DND-41 (cell line): ENCODE data around the gene GNAO1.
A peak's percentile ranks its signal among the peaks of the same experiment; 100 is the strongest.

Experiments
- ATAC-seq: fragments of 200-7000 bp; cut with Tn5 transposase; 3 replicates; pipeline ENCODE4 v1.9.1; 2021; ENCODE audit warnings: low read depth; ENCODE audit not compliant: insufficient read depth
- DNase-seq: peaks from one replicate; pipeline ENCODE4 v3.0.0-alpha.2; 2020
- H2AFZ ChIP-seq: 2 replicates; pipeline ENCODE4 v1.6.0; 2012; ENCODE audit warnings: low read depth, low read length
- H3K27ac ChIP-seq: 2 replicates; pipeline ENCODE4 v1.5.1; 2012; ENCODE audit warnings: low read length, inconsistent platforms
- H3K27me3 ChIP-seq: fragments of 200-600 bp; sonication (generic); 2 replicates; pipeline ENCODE4 v1.6.0; 2012; ENCODE audit warnings: low read length, mild to moderate bottlenecking, inconsistent platforms; ENCODE audit not compliant: insufficient read depth, poor library complexity
- H3K36me3 ChIP-seq: 2 replicates; pipeline ENCODE4 v1.5.1; 2012; ENCODE audit warnings: low read length, inconsistent platforms; ENCODE audit not compliant: insufficient read depth
- H3K4me1 ChIP-seq: 2 replicates; pipeline ENCODE4 v1.5.1; 2012; ENCODE audit warnings: mild to moderate bottlenecking, low read length; ENCODE audit not compliant: insufficient read depth
- H3K4me2 ChIP-seq: 2 replicates; pipeline ENCODE4 v1.6.0; 2012; ENCODE audit warnings: mild to moderate bottlenecking, moderate library complexity, low read length, inconsistent platforms; ENCODE audit not compliant: insufficient read depth
- H3K4me3 ChIP-seq, 2 experiments: fragments of 200-600 bp in 1 of 2; shearing (Covaris generic) in 1 of 2; 2 replicates each; pipeline ENCODE4 v1.5.1; 2012 to 2016; ENCODE audit warnings: inconsistent platforms in 2 of 2, low read length in 2 of 2, mild to moderate bottlenecking in 2 of 2, low read depth in 1 of 2, moderate library complexity in 1 of 2
- H3K79me2 ChIP-seq: 2 replicates; pipeline ENCODE4 v1.6.0; 2012; ENCODE audit warnings: low read length, inconsistent platforms; ENCODE audit not compliant: insufficient read depth
- H3K9ac ChIP-seq: 2 replicates; pipeline ENCODE4 v1.6.0; 2012; ENCODE audit warnings: low read depth, mild to moderate bottlenecking, inconsistent platforms, low read length, moderate library complexity
- H3K9me3 ChIP-seq: 2 replicates; pipeline ENCODE4 v1.5.1; 2012; ENCODE audit warnings: low read length, moderate library complexity, mild to moderate bottlenecking, inconsistent platforms; ENCODE audit not compliant: insufficient read depth, severe bottlenecking
- H4K20me1 ChIP-seq: 2 replicates; pipeline ENCODE4 v1.6.0; 2012; ENCODE audit warnings: low read length; ENCODE audit not compliant: insufficient read depth
- CTCF ChIP-seq: IDR thresholded peaks from 2 replicates; pipeline ENCODE4 v1.5.1; 2012; ENCODE audit warnings: borderline replicate concordance, low read length, moderate library complexity, mild to moderate bottlenecking; ENCODE audit not compliant: poor library complexity, severe bottlenecking; ENCODE audit errors: extremely low read depth
- EZH2 ChIP-seq: IDR thresholded peaks from 3 replicates; pipeline ENCODE4 v1.6.1; 2012; ENCODE audit warnings: borderline replicate concordance, low read depth, mild to moderate bottlenecking, moderate library complexity, low read length, inconsistent platforms; ENCODE audit not compliant: severe bottlenecking

Gene GNAO1

DNA sequence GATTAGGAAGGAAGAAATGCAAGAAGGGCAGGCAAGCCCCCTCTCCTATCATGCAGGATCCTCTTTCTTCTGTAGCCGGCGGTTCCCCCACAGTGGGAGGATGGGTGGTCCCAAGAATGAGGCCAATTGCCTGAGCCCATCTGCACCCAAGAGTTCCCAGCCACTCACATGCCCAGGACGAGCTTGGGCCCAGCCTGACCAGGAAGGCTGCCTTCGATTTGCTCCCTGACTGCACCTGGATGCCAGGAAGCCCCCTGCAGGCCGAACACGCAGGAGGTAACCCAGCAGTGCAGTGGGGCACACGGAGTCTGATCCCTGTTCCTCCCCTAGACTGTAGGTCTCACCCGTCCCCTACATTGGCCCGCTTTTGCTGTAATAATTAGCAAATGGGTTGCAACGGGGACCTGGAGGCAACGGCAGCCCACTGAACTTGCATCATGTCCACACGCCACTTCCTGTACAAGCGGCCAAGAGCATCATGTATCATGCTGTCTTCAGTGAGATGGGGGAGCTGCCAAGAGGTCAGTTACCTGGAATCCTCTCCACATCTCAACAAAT lies 166.6 kb downstream of the GNAO1 start:
- no peaks in the 10 kb centered on the region for H3K79me2 ChIP-seq
- no peak overlapping the region for H3K27ac ChIP-seq
- no peak overlapping the region for H3K4me2 ChIP-seq
- H3K9ac ChIP-seq = no peak overlapping the region
- H3K4me1 ChIP-seq = no peaks in the 10 kb centered on the region
- DNase-seq (no peak), ATAC-seq (no peak; the same call in 2 of the 3 replicates)
- H3K27me3 ChIP-seq = no peaks in the 10 kb centered on the region
- TF ChIP-seq CTCF (peak; percentile 39), EZH2 (no peak)
- no peaks in the 10 kb centered on the region; the same call in 1 of the 2 replicates for H4K20me1 ChIP-seq
- H3K4me3 ChIP-seq = no peak overlapping the region
- H3K9me3 ChIP-seq = no peaks in the 10 kb centered on the region
- peaks cover 24% of the 10 kb centered on the region for H3K36me3 ChIP-seq
- no peak overlapping the region for H2AFZ ChIP-seq

DNA sequence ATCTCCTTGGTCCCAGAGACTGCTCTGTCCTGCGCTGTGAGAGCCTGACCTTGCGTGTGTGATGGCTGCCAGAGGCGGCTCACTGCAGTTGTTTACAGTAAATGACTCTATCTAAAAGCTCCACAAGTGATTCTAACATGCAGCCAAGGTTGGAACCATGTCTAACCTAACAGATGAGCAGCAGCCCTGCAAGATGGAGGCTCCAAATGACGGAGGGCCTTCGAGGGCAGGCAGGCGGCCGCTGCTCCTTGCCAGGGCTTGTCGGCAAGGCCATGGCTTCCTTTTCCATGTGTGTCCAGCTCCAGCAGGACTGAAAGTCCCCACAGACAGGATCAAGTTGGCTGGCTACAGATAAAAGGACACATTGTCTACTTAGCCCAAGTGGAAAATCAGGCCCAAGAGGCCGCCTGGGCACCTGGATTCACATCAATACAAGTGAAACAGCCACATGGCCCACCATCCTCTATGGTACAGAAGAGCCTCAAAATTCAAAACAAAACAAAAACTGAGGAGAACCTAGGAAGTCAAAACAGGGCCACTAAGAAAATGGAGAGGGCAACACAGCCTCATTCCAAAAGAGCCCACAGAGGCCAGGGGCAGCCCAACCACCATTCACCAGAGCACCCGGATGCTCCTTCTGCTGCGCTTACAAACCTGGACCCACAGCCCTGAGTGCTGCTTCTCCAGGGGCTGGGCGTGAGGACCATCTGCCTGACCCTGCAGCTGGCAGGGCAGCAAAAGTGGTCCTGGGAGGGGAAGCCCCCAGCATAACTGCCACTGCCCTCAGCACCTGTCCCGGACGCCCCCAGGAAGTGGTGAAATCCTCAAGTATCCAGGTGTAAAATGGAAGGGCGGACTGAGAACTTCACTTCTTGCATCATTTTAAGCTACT lies 169.1 kb downstream of the GNAO1 start:
- Histone ChIP-seq H3K9me3 (no peaks in the 10 kb centered on the region), H2AFZ (no peak overlapping the region), H4K20me1 (peaks cover 3% of the 10 kb centered on the region; the same call in 1 of the 2 replicates), H3K36me3 (peaks cover 49% of the 10 kb centered on the region), H3K27me3 (no peaks in the 10 kb centered on the region), H3K79me2 (no peaks in the 10 kb centered on the region), H3K4me3 (no peak overlapping the region), H3K27ac (no peak overlapping the region), H3K9ac (no peak overlapping the region), H3K4me1 (no peaks in the 10 kb centered on the region), H3K4me2 (no peak overlapping the region)
- ATAC-seq (peak; percentile 52), DNase-seq (peak; percentile 45)
- TF ChIP-seq CTCF (no peak), EZH2 (no peak)

GRCh38 chr16:56362057-56362655 lies 170.9 kb downstream of the GNAO1 start:
- Histone ChIP-seq H4K20me1 (peaks cover 3% of the 10 kb centered on the region; the same call in 1 of the 2 replicates), H3K4me3 (no peak overlapping the region), H3K4me2 (no peak overlapping the region), H3K27me3 (no peaks in the 10 kb centered on the region), H2AFZ (no peak overlapping the region), H3K36me3 (peaks cover 61% of the 10 kb centered on the region), H3K27ac (no peak overlapping the region), H3K79me2 (no peaks in the 10 kb centered on the region), H3K4me1 (no peaks in the 10 kb centered on the region), H3K9me3 (no peaks in the 10 kb centered on the region), H3K9ac (no peak overlapping the region)
- TF ChIP-seq EZH2 (no peak), CTCF (no peak)
- DNase-seq = no peak
- no peak for ATAC-seq
